H9 (cell line): ENCODE data around the gene RASSF5. TPM values are rescaled to one million over a fixed set of nuclear protein-coding genes. Genes with fewer than 3 reads are reported as not detected.

Experiments used
- DNase-seq: peaks from one replicate; pipeline ENCODE4 v3.0.0-alpha.2; 2017
- H2AFZ ChIP-seq: one replicate; pipeline ENCODE4 v1.6.1; 2013; ENCODE audit warnings: mild to moderate bottlenecking, low read length, control low read depth, moderate library complexity
- H2AK5ac ChIP-seq: 2 replicates; pipeline ENCODE4 v1.6.1; 2013; ENCODE audit warnings: low read length, control low read depth, mixed read lengths; ENCODE audit not compliant: insufficient read length
- H2BK120ac ChIP-seq: one replicate; pipeline ENCODE4 v1.6.1; 2013; ENCODE audit warnings: low read depth, mild to moderate bottlenecking, low read length, control low read depth, inconsistent platforms; ENCODE audit not compliant: poor library complexity, severe bottlenecking
- H2BK12ac ChIP-seq: 2 replicates; pipeline ENCODE4 v1.6.1; 2013; ENCODE audit warnings: low read length, control low read depth, mixed read lengths, low read depth; ENCODE audit not compliant: insufficient read length
- H2BK15ac ChIP-seq: 2 replicates; pipeline ENCODE4 v1.6.1; 2013; ENCODE audit warnings: low read depth, low read length, control low read depth
- H2BK20ac ChIP-seq: one replicate; pipeline ENCODE4 v1.6.1; 2013; ENCODE audit warnings: low read depth, mild to moderate bottlenecking, low read length, control low read depth, inconsistent platforms; ENCODE audit not compliant: poor library complexity, severe bottlenecking
- H2BK5ac ChIP-seq: 2 replicates; pipeline ENCODE4 v1.6.1; 2013; ENCODE audit warnings: low read length, control low read depth, mixed read lengths; ENCODE audit not compliant: insufficient read length
- H3K14ac ChIP-seq: 2 replicates; pipeline ENCODE4 v1.6.1; 2013; ENCODE audit warnings: low read length, control low read depth; ENCODE audit not compliant: insufficient read depth
- H3K18ac ChIP-seq: 2 replicates; pipeline ENCODE4 v1.6.1; 2013; ENCODE audit warnings: low read depth, mild to moderate bottlenecking, mixed read lengths, low read length, control low read depth; ENCODE audit not compliant: insufficient read length
- H3K23ac ChIP-seq: 2 replicates; pipeline ENCODE4 v1.6.1; 2013; ENCODE audit warnings: low read length, control low read depth, mixed read lengths, low read depth; ENCODE audit not compliant: insufficient read length
- H3K23me2 ChIP-seq: 2 replicates; pipeline ENCODE4 v1.6.1; 2013; ENCODE audit warnings: low read depth, mild to moderate bottlenecking, mixed read lengths, low read length, control low read depth; ENCODE audit not compliant: insufficient read length, poor library complexity, severe bottlenecking
- H3K27ac ChIP-seq: 2 replicates; pipeline ENCODE4 v1.5.1; 2013; ENCODE audit warnings: low read length, control low read depth, mixed read lengths, low read depth; ENCODE audit not compliant: insufficient read length
- H3K27me3 ChIP-seq: 2 replicates; pipeline ENCODE4 v1.6.1; 2013; ENCODE audit warnings: low read length, control low read depth, inconsistent platforms; ENCODE audit not compliant: insufficient read depth
- H3K4ac ChIP-seq: 2 replicates; pipeline ENCODE4 v1.6.1; 2013; ENCODE audit warnings: low read depth, mild to moderate bottlenecking, control low read depth, inconsistent platforms, low read length, moderate library complexity
- H3K4me1 ChIP-seq: 2 replicates; pipeline ENCODE4 v1.6.1; 2013; ENCODE audit warnings: low read length, control low read depth, inconsistent platforms; ENCODE audit not compliant: insufficient read depth
- H3K4me2 ChIP-seq: 2 replicates; pipeline ENCODE4 v1.6.1; 2013; ENCODE audit warnings: low read length, control low read depth, mixed read lengths; ENCODE audit not compliant: insufficient read length, insufficient read depth
- H3K56ac ChIP-seq: 2 replicates; pipeline ENCODE4 v1.6.1; 2013; ENCODE audit warnings: low read depth, mild to moderate bottlenecking, mixed read lengths, low read length, control low read depth; ENCODE audit not compliant: insufficient read length
- H3K79me1 ChIP-seq: 2 replicates; pipeline ENCODE4 v1.6.1; 2013; ENCODE audit warnings: low read depth, mild to moderate bottlenecking, moderate library complexity, low read length, control low read depth, inconsistent platforms; ENCODE audit not compliant: insufficient read depth, poor library complexity, severe bottlenecking
- H3K79me2 ChIP-seq: 2 replicates; pipeline ENCODE4 v1.6.1; 2013; ENCODE audit warnings: low read length, control low read depth, inconsistent platforms; ENCODE audit not compliant: insufficient read depth
- H3K9ac ChIP-seq: 2 replicates; pipeline ENCODE4 v1.6.1; 2013; ENCODE audit warnings: low read length, control low read depth, mixed read lengths; ENCODE audit not compliant: insufficient read length; ENCODE audit errors: extremely low read depth
- H3K9me3 ChIP-seq: one replicate; pipeline ENCODE4 v1.6.1; 2013; ENCODE audit warnings: low read depth, low read length, inconsistent platforms; ENCODE audit not compliant: control insufficient read depth
- H3T11ph ChIP-seq: one replicate; pipeline ENCODE4 v1.6.1; 2013; ENCODE audit warnings: mild to moderate bottlenecking, low read length, control low read depth, inconsistent platforms
- H4K20me1 ChIP-seq: one replicate; pipeline ENCODE4 v1.6.1; 2013; ENCODE audit not compliant: control insufficient read depth, insufficient read length, insufficient read depth
- H4K5ac ChIP-seq: 2 replicates; pipeline ENCODE4 v1.6.1; 2013; ENCODE audit warnings: low read depth, mild to moderate bottlenecking, mixed read lengths, low read length, control low read depth; ENCODE audit not compliant: insufficient read length
- H4K8ac ChIP-seq: replicated peaks from 2 replicates; pipeline ENCODE4 v1.6.1; 2013; ENCODE audit warnings: low read length, control low read depth, mixed read lengths, low read depth; ENCODE audit not compliant: insufficient read length
- H4K91ac ChIP-seq: 2 replicates; pipeline ENCODE4 v1.6.1; 2013; ENCODE audit warnings: low read depth, mild to moderate bottlenecking, moderate library complexity, mixed read lengths, low read length, control low read depth; ENCODE audit not compliant: insufficient read length
- H3K27ac Mint-ChIP-seq, 3 experiments: 2 replicates in 2 of 3; 3 replicates in 1 of 3; pipeline ENCODE4 v1.8.0; 2020 to 2021; ENCODE audit warnings: mixed read lengths in 3 of 3, mild to moderate bottlenecking in 1 of 3, moderate library complexity in 1 of 3
- H3K27me3 Mint-ChIP-seq: 2 replicates; pipeline ENCODE4 v1.8.0; 2021; ENCODE audit warnings: low read depth, mild to moderate bottlenecking, moderate library complexity, mixed read lengths
- H3K36me3 Mint-ChIP-seq, 3 experiments: 2 replicates in 2 of 3; 3 replicates in 1 of 3; pipeline ENCODE4 v1.8.0; 2020 to 2021; ENCODE audit warnings: low read depth in 3 of 3, mixed read lengths in 3 of 3; ENCODE audit not compliant: insufficient read depth in 1 of 3
- H3K4me1 Mint-ChIP-seq, 2 experiments: 2 replicates each; pipeline ENCODE4 v1.8.0; 2020; ENCODE audit warnings: mixed read lengths in 2 of 2
- H3K4me3 Mint-ChIP-seq, 2 experiments: 2 replicates in 1 of 2; 3 replicates in 1 of 2; pipeline ENCODE4 v1.8.0; 2020 to 2021; ENCODE audit warnings: mild to moderate bottlenecking in 2 of 2, mixed read lengths in 2 of 2, moderate library complexity in 1 of 2
- H3K9me3 Mint-ChIP-seq, 2 experiments: 2 replicates in 1 of 2; 3 replicates in 1 of 2; pipeline ENCODE4 v1.8.0; 2020; ENCODE audit warnings: mild to moderate bottlenecking in 2 of 2, mixed read lengths in 2 of 2, moderate library complexity in 1 of 2
- WGBS: extraction: QIAGEN DNeasy Blood & Tissue Kit; methylation state at CpG from one replicate; pipeline ENCODE4 v1.1.7; 2013; ENCODE audit warnings: missing lambda C conversion rate, low lambda C conversion rate, mixed read lengths; ENCODE audit not compliant: insufficient read length; ENCODE audit errors: extremely low coverage; 5-methylcytosine and 5-hydroxymethylcytosine counted together
- total RNA-seq: library from RNA; stranded (reverse); gene quantifications from 2 replicates; pipeline ENCODE4 v1.2.1, GENCODE V29; 2021
- TF ChIP-seq, protein P1 (sequence below): fragments of 200-600 bp; sonication (generic); conservative IDR thresholded peaks from 3 replicates; pipeline ENCODE4 v1.8.0; 2021; ENCODE audit warnings: antibody characterized with exemption, mild to moderate bottlenecking

The RASSF5 gene
- total RNA-seq, 1 experiment from 2014 or later = 0.50 TPM

DNA sequence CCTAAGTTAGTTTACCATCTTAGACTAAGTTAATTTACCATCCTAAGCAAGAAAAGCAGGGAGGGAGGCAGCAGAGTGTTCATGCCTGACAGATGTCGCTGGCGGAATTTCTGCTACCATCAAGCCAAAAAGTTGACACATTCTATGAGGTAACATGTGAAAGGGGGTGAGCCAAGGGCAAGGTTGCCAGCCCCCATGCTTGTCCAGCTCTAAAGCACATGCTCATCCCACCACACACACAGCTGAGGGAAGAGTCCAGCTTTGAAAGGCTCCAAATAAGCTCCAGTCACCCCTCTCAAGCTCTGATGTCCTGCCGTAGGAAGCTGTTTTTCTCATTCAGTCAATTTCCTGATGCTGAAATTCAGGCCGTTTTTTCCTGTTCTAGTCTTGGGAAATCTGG is 58.7 kb downstream of the RASSF5 start:
- no peak overlapping the region for H3K18ac ChIP-seq
- H2BK15ac ChIP-seq = no peak overlapping the region
- H4K20me1 ChIP-seq = no peaks in the 10 kb centered on the region
- no peak overlapping the region for H3K4me2 ChIP-seq
- no peak overlapping the region for H4K5ac ChIP-seq
- Mint-ChIP-seq H3K27ac (no peak overlapping the region), H3K9me3 (no peaks in the 10 kb centered on the region), H3K36me3 (no peaks in the 10 kb centered on the region), H3K4me1 (peaks cover 12 to 13% of the 10 kb centered on the region in 2 experiments), H3K4me3 (no peak overlapping the region), H3K27me3 (peaks cover 20% of the 10 kb centered on the region)
- H3K4me1 ChIP-seq = peaks cover 2% of the 10 kb centered on the region; the same call in 1 of the 2 replicates
- no peaks in the 10 kb centered on the region for H3K23me2 ChIP-seq
- whole genome bisulfite sequencing = no CpG with 5 or more reads among the region's 4 CpGs
- H3K9ac ChIP-seq = no peak overlapping the region
- H3K27me3 ChIP-seq = no peaks in the 10 kb centered on the region
- H4K91ac ChIP-seq = no peak overlapping the region
- no peak overlapping the region for H4K8ac ChIP-seq
- TF ChIP-seq, protein P1, sequence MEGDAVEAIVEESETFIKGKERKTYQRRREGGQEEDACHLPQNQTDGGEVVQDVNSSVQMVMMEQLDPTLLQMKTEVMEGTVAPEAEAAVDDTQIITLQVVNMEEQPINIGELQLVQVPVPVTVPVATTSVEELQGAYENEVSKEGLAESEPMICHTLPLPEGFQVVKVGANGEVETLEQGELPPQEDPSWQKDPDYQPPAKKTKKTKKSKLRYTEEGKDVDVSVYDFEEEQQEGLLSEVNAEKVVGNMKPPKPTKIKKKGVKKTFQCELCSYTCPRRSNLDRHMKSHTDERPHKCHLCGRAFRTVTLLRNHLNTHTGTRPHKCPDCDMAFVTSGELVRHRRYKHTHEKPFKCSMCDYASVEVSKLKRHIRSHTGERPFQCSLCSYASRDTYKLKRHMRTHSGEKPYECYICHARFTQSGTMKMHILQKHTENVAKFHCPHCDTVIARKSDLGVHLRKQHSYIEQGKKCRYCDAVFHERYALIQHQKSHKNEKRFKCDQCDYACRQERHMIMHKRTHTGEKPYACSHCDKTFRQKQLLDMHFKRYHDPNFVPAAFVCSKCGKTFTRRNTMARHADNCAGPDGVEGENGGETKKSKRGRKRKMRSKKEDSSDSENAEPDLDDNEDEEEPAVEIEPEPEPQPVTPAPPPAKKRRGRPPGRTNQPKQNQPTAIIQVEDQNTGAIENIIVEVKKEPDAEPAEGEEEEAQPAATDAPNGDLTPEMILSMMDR = no peak
- H2AK5ac ChIP-seq = no peak overlapping the region
- H3K4ac ChIP-seq = no peak overlapping the region
- H3K79me2 ChIP-seq = no peaks in the 10 kb centered on the region
- H3K79me1 ChIP-seq = no peaks in the 10 kb centered on the region
- no peak overlapping the region for H3K14ac ChIP-seq
- H3K27ac ChIP-seq = no peak overlapping the region
- no peak overlapping the region for H3T11ph ChIP-seq
- H2BK5ac ChIP-seq = no peak overlapping the region
- H2BK120ac ChIP-seq = no peak overlapping the region
- H3K56ac ChIP-seq = no peak overlapping the region
- no peak overlapping the region for H2BK12ac ChIP-seq
- H2BK20ac ChIP-seq = no peak overlapping the region
- DNase-seq = no peak
- H3K9me3 ChIP-seq = no peaks in the 10 kb centered on the region
- no peak overlapping the region for H3K23ac ChIP-seq
- no peak overlapping the region for H2AFZ ChIP-seq
